ENCODE measurements around the gene FGF3. TPM values are rescaled to one million over a fixed set of nuclear protein-coding genes. Genes with fewer than 3 reads are reported as not detected.

FGF3 gene
- total and polyA plus RNA-seq, 9 of the 15 experiments (the other 6 are each of a cell fraction or from before 2014, with no cell fraction given) = not detected

- Histone ChIP-seq H3K4me2 (ENCODE audit: insufficient read depth, low read length) (no peak overlapping the region), H3K9me3 (replicated peaks; ENCODE audit: control insufficient read depth, insufficient read depth, low read depth, low read length) (no peaks in the 10 kb centered on the region), H3K4me3 (no peak overlapping the region), H3K36me3 (ENCODE audit: control insufficient read depth, insufficient read depth, low read length) (no peaks in the 10 kb centered on the region), H3K27me3 (ENCODE audit: control insufficient read depth in 2 of 2, insufficient read depth in 2 of 2, low read length in 2 of 2) (peaks cover 21 to 83% of the 10 kb centered on the region in 2 experiments), H4K20me1 (replicated peaks; ENCODE audit: control insufficient read depth, insufficient read depth, low read length) (peaks cover 10% of the 10 kb centered on the region), H3K9me1 (ENCODE audit: control insufficient read depth, insufficient read depth, low read length) (no peaks in the 10 kb centered on the region), H2AFZ (ENCODE audit: low read depth, low read length) (no peak overlapping the region), H3K27ac (ENCODE audit: extremely low read depth, low read depth, low read length) (no peak overlapping the region), H3K4me1 (replicated peaks in 1 of 2; ENCODE audit: control insufficient read depth in 2 of 2, insufficient read depth in 2 of 2, low read length in 2 of 2) (no peaks in the 10 kb centered on the region), H3K9ac (ENCODE audit: insufficient read depth in 1 of 2, low read depth in 2 of 2, low read length in 2 of 2) (no peak overlapping the region), H3K79me2 (ENCODE audit: control insufficient read depth, insufficient read depth, low read length) (no peaks in the 10 kb centered on the region)
- FAIRE-seq = no peak
- POLR2A ChIA-PET = interaction anchor here (0.6 to 1.0 kb wide), 2 partner anchors 8 to 47 kb away, joined by 3 to 4 read pairs; no protein-coding TSS in a partner anchor
- TF ChIP-seq CHD1 (IDR thresholded peaks at IDR 0.05; ENCODE audit: low read length) = no peak
- TF ChIP-seq U2AF2 (optimal IDR thresholded peaks at IDR 0.05; ENCODE audit: low read depth, low read length) = no peak
- TF ChIP-seq NCOA1 (IDR thresholded peaks at IDR 0.05; ENCODE audit: low read depth) = no peak
- TF ChIP-seq CHCHD3 (CRISPR knock-in tag; IDR thresholded peaks at IDR 0.05) = no peak
- ATAC-seq = no peak
- 24% methylated on average over 12 of the region's 12 CpGs for WGBS (ENCODE audit: insufficient coverage, low coverage, missing lambda C conversion rate)
- DNase-seq (ENCODE audit: extremely low read depth in 1 of 4, low spot score in 3 of 4) = no peak
- in situ Hi-C loops (cut with MboI) (no loop called here), intact Hi-C loops (cut with micrococcal nuclease) (no loop called here)
- BruUV-seq (replicated peaks) = no TSS peak
- CTCF ChIA-PET (ENCODE audit: low intra/inter-chr PET ratio) = no interaction called here
Observed at GRCh38 chr11:69828276-69828970, 9.2 kb upstream of the FGF3 start.

- no peak overlapping the region for H3K4me2 ChIP-seq (ENCODE audit: insufficient read depth, low read length)
- no peak overlapping the region for H3K4me3 ChIP-seq
- peaks cover 12 to 83% of the 10 kb centered on the region in 2 experiments; a peak in 4 of 5 replicates for H3K27me3 ChIP-seq (ENCODE audit: control insufficient read depth in 2 of 2, insufficient read depth in 2 of 2, low read length in 2 of 2)
- H3K79me2 ChIP-seq (ENCODE audit: control insufficient read depth, insufficient read depth, low read length) = no peaks in the 10 kb centered on the region
- CTCF ChIA-PET (ENCODE audit: low intra/inter-chr PET ratio) = no interaction called here
- H3K9me3 ChIP-seq (replicated peaks; ENCODE audit: control insufficient read depth, insufficient read depth, low read depth, low read length) = no peaks in the 10 kb centered on the region
- no TSS peak for BruUV-seq (replicated peaks)
- no peak overlapping the region for H2AFZ ChIP-seq (ENCODE audit: low read depth, low read length)
- no peaks in the 10 kb centered on the region for H3K4me1 ChIP-seq (replicated peaks in 1 of 2; ENCODE audit: control insufficient read depth in 2 of 2, insufficient read depth in 2 of 2, low read length in 2 of 2)
- FAIRE-seq (no peak), ATAC-seq (no peak), DNase-seq (ENCODE audit: extremely low read depth in 1 of 4, low spot score in 3 of 4) (no peak)
- H3K27ac ChIP-seq (ENCODE audit: extremely low read depth, low read depth, low read length) = no peak overlapping the region
- POLR2A ChIA-PET = no interaction called here
- H3K36me3 ChIP-seq (ENCODE audit: control insufficient read depth, insufficient read depth, low read length) = no peaks in the 10 kb centered on the region
- in situ Hi-C loops (cut with MboI) = no loop called here
- peaks cover 6% of the 10 kb centered on the region; the same call in 1 of the 2 replicates for H4K20me1 ChIP-seq (replicated peaks; ENCODE audit: control insufficient read depth, insufficient read depth, low read length)
- intact Hi-C loops (cut with micrococcal nuclease) = no loop called here
- 9% methylated on average over 10 of the region's 10 CpGs for WGBS (ENCODE audit: insufficient coverage, low coverage, missing lambda C conversion rate)
- no peak overlapping the region for H3K9ac ChIP-seq (ENCODE audit: insufficient read depth in 1 of 2, low read depth in 2 of 2, low read length in 2 of 2)
- no peaks in the 10 kb centered on the region for H3K9me1 ChIP-seq (ENCODE audit: control insufficient read depth, insufficient read depth, low read length)
- TF ChIP-seq CTCF (IDR thresholded peaks at IDR 0.05 in 2 of 3, conservative IDR thresholded peaks at IDR 0.05 in 1 of 3; ENCODE audit: insufficient read depth in 2 of 3, low read depth in 1 of 3, low read length in 3 of 3) (no peak), CBX5 (IDR thresholded peaks at IDR 0.05; ENCODE audit: borderline replicate concordance, low read depth) (no peak), BCOR (IDR thresholded peaks at IDR 0.05) (0 out of 2 replicates have a peak, but pooled peaks have one; percentile 21), EGR1 (conservative IDR thresholded peaks at IDR 0.05) (no peak), NFATC3 (IDR thresholded peaks at IDR 0.05) (no peak), JUNB (CRISPR knock-in tag; conservative IDR thresholded peaks at IDR 0.05) (no peak), NUFIP1 (IDR thresholded peaks at IDR 0.05; ENCODE audit: partially characterized antibody) (no peak), ZBTB43 (CRISPR knock-in tag; IDR thresholded peaks at IDR 0.05) (no peak), RBM25 (IDR thresholded peaks at IDR 0.05; ENCODE audit: low read depth, low read length, severe bottlenecking) (peak; percentile 85)
Observed at GRCh38 chr11:69826773-69827172, 7.6 kb upstream of the FGF3 start.

Data from K562 (cell line).